Small intestine (tissue), 7 donors: Measurements from ENCODE around the gene MAP4K4. TPM values are rescaled to one million over a fixed set of nuclear protein-coding genes. Genes with fewer than 3 reads are reported as not detected.
A peak's percentile ranks its signal among the peaks of the same experiment; 100 is the strongest.
"Not testable (repeated sequence)": the region's sequence is repeated elsewhere in the genome, so short reads cannot be mapped to it uniquely, and the experiment has no call there.

Experiments
- DNase-seq, 2 donors: peaks; one replicate each; pipeline versions ENCODE4 v3.0.0 to v3.0.0-alpha.2; 2013
- FAIRE-seq: peaks from 2 replicates; lab custom pipeline; 2012; peaks lifted over from hg19 to GRCh38; lab: Jason Lieb, UNC
- H3K27ac ChIP-seq, 3 donors: one replicate each; pipeline ENCODE4 v1.5.1; 2013; ENCODE audit warnings: low read length in 2 of 3, mild to moderate bottlenecking in 2 of 3, control low read depth in 1 of 3, inconsistent platforms in 1 of 3, low read depth in 1 of 3, moderate library complexity in 1 of 3
- H3K27me3 ChIP-seq, 3 donors: one replicate each; pipeline ENCODE4 v1.6.1; 2013; ENCODE audit warnings: low read length in 3 of 3, inconsistent platforms in 1 of 3; ENCODE audit not compliant: control insufficient read depth in 3 of 3, insufficient read depth in 3 of 3
- H3K36me3 ChIP-seq, 3 donors: one replicate each; pipeline ENCODE4 v1.6.1; 2013; ENCODE audit warnings: low read length in 3 of 3, inconsistent platforms in 1 of 3, low read depth in 1 of 3, mild to moderate bottlenecking in 1 of 3, moderate library complexity in 1 of 3; ENCODE audit not compliant: control insufficient read depth in 3 of 3, insufficient read depth in 2 of 3
- H3K4me1 ChIP-seq, 3 donors: one replicate each; pipeline ENCODE4 v1.6.1; 2013; ENCODE audit warnings: low read length in 2 of 3, inconsistent platforms in 1 of 3, low read depth in 1 of 3, mild to moderate bottlenecking in 1 of 3, moderate library complexity in 1 of 3; ENCODE audit not compliant: control insufficient read depth in 3 of 3, insufficient read depth in 2 of 3
- H3K4me3 ChIP-seq, 3 donors: one replicate each; pipeline ENCODE4 v1.5.1; 2013; ENCODE audit warnings: low read length in 3 of 3, control low read depth in 1 of 3, inconsistent platforms in 1 of 3, low read depth in 1 of 3, mild to moderate bottlenecking in 1 of 3, moderate library complexity in 1 of 3
- H3K9me3 ChIP-seq, 2 donors: one replicate each; pipeline ENCODE4 v1.6.1; 2013; ENCODE audit warnings: low read depth in 1 of 2, low read length in 1 of 2; ENCODE audit not compliant: control insufficient read depth in 2 of 2, insufficient read depth in 1 of 2
- WGBS, 3 donors: extraction: QIAGEN DNeasy Blood & Tissue Kit; methylation state at CpG; one replicate each; pipeline ENCODE4 v1.1.7; 2013; 5-methylcytosine and 5-hydroxymethylcytosine counted together
- polyA plus RNA-seq, 4 donors: library from polyadenylated mRNA; stranded (reverse) in 3 of 4; unstranded in 1 of 4; fragments of 200-250 nt in 3 of 4; fragments of 120-200 nt in 1 of 4; gene quantifications; one replicate each; pipeline versions ENCODE4 v1.2.1 to v1.2.3, GENCODE V29; 2013
- donor health status: healthy with polysubstance abuse.
- donor health status: control.
- donor health status: control.
- donor health status: Bipolar disorder and iron deficiency.
- donor health status: healthy.

Gene MAP4K4
- polyA plus RNA-seq, 4 donors: 8.5 to 26.5 (median 13.8) TPM

DNA sequence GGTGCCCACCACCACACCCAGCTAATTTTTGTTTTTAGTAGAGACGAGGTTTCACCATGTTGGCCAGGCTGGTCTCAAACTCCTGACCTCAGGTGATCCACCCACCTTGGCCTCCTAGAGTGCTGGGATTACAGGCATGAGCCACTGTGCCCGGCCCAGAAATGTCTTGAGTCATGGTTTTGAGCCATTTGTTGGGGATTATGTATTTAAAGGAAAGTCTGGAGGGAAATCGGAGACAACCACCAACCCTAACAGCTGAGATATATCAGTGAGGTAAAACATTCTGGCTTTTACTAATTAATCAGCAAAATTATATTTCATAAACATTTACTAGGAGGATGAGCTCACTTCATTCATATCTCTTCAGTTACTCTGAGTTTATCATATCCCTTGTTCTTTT lies 72.2 kb downstream of the MAP4K4 start:
- not testable (repeated sequence) for H3K27me3 ChIP-seq, H3K4me3 ChIP-seq, H3K9me3 ChIP-seq, DNase-seq, H3K36me3 ChIP-seq, FAIRE-seq, H3K27ac ChIP-seq
- H3K4me1 ChIP-seq: peaks cover 0 to 15% (median 14%) of the 10 kb centered on the region in 3 donors
- 81 to 90% (median 85%) methylated on average over 3 of the region's 3 CpGs for WGBS, 3 donors

DNA sequence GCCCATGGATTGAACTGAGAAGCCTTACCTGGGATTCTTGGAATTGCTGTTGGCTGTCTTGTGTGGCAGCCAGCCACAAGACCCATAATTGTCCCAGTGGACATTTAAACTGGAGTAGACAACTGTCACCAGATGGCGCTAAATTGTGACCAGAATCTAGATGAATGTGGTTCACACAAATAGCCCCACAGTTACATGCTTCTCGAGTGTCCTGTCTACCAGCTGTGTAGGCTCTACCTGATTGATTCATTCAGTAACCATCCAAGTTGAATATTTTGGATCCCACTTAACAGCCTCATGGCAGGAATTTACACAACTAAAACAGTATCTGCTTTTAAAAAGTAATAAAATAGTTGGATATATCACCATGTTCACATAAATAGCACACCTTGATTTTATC lies 73.2 kb downstream of the MAP4K4 start:
- no peaks in the 10 kb centered on the region for H3K9me3 ChIP-seq
- no peak for FAIRE-seq
- H3K4me1 ChIP-seq: peaks cover 0 to 19% (median 14%) of the 10 kb centered on the region in 3 donors
- no peaks in the 10 kb centered on the region for H3K27me3 ChIP-seq
- H3K27ac ChIP-seq: no peak overlapping the region
- no peak overlapping the region for H3K4me3 ChIP-seq
- H3K36me3 ChIP-seq: no peaks in the 10 kb centered on the region
- 42 to 55% (median 43%) methylated on average over 2 of the region's 2 CpGs for WGBS, 3 donors
- DNase-seq: peak; percentile 66 to 76

DNA sequence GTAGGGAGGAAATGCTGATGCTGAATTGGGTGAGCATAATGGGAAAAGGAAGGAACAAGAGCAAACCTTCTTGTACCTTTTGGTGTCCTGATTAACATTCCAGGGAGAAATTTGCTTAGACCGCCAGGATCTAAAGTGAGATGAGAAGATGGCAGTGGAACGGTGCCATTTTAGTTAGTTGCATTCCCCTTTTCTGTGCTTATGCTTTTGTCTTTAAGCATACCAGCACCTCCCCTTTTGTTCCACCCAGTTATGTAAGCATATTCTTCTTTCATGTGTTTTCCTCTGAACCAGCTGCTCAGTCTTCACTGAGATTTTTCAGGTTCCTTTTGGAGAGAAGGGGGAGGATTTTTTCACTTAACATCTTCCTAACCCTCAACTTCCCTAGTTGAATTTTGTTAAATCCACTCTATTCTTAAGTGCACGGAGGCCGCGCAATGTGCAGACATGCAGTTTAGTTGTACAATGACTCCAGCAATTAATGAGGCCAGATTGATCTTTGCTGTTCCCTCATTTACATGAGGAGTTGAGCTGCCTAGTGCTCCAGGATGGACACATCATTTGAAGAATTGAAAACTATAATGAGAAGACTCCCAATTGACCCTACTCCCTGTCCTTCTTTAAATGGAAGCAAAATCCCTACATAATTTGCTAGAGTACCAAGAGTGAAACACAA lies 73.9 kb downstream of the MAP4K4 start:
- 88 to 97% (median 96%) methylated on average over 5 of the region's 5 CpGs for WGBS, 3 donors
- H3K27ac ChIP-seq: no peak overlapping the region
- no peaks in the 10 kb centered on the region for H3K36me3 ChIP-seq
- H3K27me3 ChIP-seq: no peaks in the 10 kb centered on the region
- H3K4me3 ChIP-seq: no peak overlapping the region
- H3K9me3 ChIP-seq: no peaks in the 10 kb centered on the region
- H3K4me1 ChIP-seq: peaks cover 0 to 23% (median 14%) of the 10 kb centered on the region in 3 donors
- DNase-seq (no peak), FAIRE-seq (no peak)

DNA sequence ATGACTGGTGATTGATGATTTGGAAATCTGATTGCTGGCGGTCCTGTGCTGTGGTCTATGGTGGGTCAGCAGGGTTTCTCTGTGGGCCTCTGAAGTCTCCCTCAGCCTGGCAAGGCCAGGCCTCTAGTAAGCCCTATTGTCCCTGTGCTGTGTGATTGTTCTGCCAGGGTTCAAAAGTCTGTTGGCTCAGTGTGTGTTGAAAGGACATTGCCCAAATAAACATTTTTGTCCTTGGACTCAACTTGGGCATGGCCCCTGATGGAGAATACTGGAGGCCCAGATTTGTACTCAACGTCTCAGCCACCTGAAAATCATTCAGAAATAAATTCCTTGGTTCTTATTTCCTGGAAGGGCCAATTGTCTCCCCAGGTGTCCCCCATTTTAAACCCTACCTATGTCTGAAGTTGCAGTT lies 74.4 kb downstream of the MAP4K4 start:
- WGBS, 3 donors: 71 to 86% (median 81%) methylated on average over 2 of the region's 2 CpGs
- FAIRE-seq (no peak), DNase-seq (no peak)
- Histone ChIP-seq H3K27me3 (no peaks in the 10 kb centered on the region), H3K36me3 (no peaks in the 10 kb centered on the region), H3K4me3 (no peak overlapping the region), H3K9me3 (no peaks in the 10 kb centered on the region), H3K27ac (no peak overlapping the region), H3K4me1 (peaks cover 0 to 22% (median 15%) of the 10 kb centered on the region in 3 donors)

DNA sequence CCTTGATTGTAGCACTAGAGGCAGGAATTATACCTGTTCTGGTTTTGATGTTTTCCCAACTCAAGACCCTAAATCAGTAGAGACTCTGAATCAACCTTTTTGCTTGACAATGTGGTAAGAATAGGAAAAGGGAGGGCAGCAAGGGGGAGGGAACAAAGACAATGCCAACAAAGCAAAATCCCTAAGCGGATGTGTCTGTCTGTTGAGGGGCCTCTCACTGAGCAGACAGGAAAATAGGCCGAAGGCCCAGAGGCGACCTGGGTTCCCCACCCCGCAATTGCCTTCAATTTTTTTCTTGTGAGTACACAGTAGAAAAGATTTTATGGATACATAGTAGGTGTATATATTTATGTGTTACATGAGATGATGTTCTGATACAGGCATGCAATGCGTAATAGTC lies 75.6 kb downstream of the MAP4K4 start:
- Histone ChIP-seq H3K4me3 (no peak overlapping the region), H3K36me3 (no peaks in the 10 kb centered on the region), H3K4me1 (peaks cover 0 to 14% (median 10%) of the 10 kb centered on the region in 3 donors), H3K27ac (no peak overlapping the region), H3K27me3 (no peaks in the 10 kb centered on the region), H3K9me3 (no peaks in the 10 kb centered on the region)
- 82 to 90% (median 86%) methylated on average over 5 of the region's 5 CpGs for WGBS, 3 donors
- no peak for FAIRE-seq
- DNase-seq: no peak

DNA sequence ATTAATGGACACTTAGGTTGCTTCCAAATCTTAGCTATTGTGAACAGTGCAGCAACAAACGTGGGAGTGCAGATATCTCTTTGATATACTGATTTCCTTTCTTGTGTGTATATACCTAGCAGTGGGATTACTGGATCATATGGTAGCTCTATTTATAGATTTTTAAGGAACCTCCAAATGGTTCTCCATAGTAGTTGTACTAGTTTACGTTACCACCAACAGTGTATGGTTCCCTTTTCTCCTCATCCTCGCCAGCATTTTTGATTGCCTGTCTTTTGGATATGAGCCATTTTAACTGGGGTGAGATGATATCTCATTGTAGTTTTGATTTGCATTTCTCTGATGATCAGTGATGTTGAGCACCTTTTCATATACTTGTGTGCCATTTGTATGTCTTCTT lies 76.5 kb downstream of the MAP4K4 start:
- not testable (repeated sequence) for DNase-seq, H3K9me3 ChIP-seq, H3K27ac ChIP-seq, H3K36me3 ChIP-seq, H3K4me3 ChIP-seq, FAIRE-seq, H3K27me3 ChIP-seq
- WGBS, 3 donors: 83 to 85% (median 84%) methylated on average over 3 of the region's 3 CpGs
- H3K4me1 ChIP-seq: peaks cover 0 to 14% (median 7%) of the 10 kb centered on the region in 3 donors

DNA sequence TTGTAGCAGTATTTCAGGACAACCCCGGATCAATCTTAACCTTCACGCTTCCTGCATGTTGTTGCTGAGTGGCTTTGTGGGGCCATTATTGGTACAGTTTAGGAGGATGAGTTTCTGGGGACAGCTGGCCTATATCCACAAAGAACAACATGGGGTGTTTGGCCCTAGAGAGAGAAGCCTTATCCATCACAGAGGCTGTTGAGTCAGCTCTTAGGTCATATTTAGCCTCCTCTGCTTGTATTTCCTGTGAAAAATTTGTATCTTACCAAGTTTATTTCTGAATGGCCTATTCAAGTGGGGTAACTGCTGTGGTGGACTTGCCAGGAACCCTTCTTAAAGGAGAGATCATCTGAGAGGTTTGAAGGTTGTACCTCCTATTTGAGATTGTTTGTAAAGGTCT lies 77.6 kb downstream of the MAP4K4 start:
- Histone ChIP-seq H3K36me3 (no peaks in the 10 kb centered on the region), H3K9me3 (no peaks in the 10 kb centered on the region), H3K27me3 (no peaks in the 10 kb centered on the region), H3K4me1 (peaks cover 0 to 14% (median 7%) of the 10 kb centered on the region in 3 donors), H3K27ac (no peak overlapping the region), H3K4me3 (no peak overlapping the region)
- FAIRE-seq (no peak), DNase-seq (no peak)
- WGBS, 3 donors: 83 to 98% (median 96%) methylated on average over 2 of the region's 2 CpGs

DNA sequence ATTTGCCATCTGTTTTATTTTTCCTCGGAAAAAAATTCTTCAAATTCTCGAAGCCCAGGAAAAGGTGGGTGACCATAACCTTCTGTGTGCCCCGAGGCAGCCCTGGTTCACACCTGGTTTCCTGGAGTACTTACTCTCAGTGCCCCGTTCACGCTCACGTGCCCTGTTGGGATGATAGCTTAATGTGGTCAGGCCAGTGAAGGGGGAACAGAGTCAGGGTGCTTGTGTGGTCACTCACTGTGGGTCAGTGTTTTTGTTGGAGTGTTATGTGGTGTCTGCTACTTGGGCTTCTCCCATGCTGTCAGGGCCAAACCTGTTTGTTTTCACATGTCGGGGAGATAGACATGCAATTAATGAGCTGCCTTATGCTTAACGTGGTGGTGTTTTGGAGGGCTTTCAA lies 78.1 kb downstream of the MAP4K4 start:
- Histone ChIP-seq H3K27me3 (no peaks in the 10 kb centered on the region), H3K9me3 (no peaks in the 10 kb centered on the region), H3K4me3 (no peak overlapping the region), H3K27ac (no peak overlapping the region), H3K4me1 (peaks cover 0 to 14% (median 7%) of the 10 kb centered on the region in 3 donors), H3K36me3 (no peaks in the 10 kb centered on the region)
- no peak for FAIRE-seq
- no peak for DNase-seq
- WGBS, 3 donors: 81 to 85% (median 83%) methylated on average over 8 of the region's 8 CpGs
